A673 (cell line): ENCODE measurements around the gene SREBF1.

Experiments used
- EZH2 ChIP-seq: fragments of 200-600 bp; sonication (generic); IDR thresholded peaks from 2 replicates; pipeline ENCODE4 v1.6.1; 2017; ENCODE audit warnings: borderline replicate concordance, low read depth, mild to moderate bottlenecking, mixed read lengths, antibody characterized with exemption, low read length; ENCODE audit not compliant: poor library complexity, severe bottlenecking
- TF ChIP-seq, protein P1 (sequence below): fragments of 300-800, 200-600 bp; sonication (generic); conservative IDR thresholded peaks from 2 replicates; pipeline ENCODE4 v1.5.1; 2017; ENCODE audit warnings: low read depth, mild to moderate bottlenecking, antibody characterized with exemption, low read length, moderate library complexity, mixed read lengths

DNA sequence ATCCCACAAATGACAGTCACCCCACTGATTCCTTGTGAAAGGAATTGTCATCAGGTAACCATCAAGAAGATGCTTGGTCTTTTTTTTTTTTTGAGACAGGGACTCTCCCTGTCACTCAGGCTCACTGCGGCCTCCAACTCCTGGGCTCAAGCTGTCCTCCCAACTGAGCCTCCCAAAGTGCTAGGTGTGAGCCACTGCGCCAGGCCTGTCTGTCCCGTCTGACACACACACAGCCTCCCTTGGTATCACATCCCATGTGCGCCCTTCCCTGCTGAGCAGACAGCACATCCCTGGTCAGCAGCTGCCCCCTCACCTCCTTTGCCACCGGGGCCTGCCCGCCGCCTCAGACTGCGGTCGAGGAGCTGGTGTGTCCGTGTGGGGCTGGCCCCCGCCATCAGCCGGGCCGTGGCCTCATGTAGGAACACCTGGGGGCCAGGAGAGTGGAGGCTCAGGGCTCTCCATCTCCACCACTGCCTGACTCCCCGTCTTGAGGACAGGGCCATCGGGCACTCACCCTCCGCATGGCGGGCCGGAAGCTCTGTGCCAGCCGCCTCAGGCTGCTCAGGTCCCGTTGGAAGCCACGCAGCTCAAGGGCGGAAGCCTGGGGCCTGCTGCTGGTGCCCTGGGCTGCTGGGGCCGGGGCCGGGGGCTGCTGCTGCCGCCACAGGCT is 23.6 kb downstream of the SREBF1 start:
- TF ChIP-seq, protein P1, sequence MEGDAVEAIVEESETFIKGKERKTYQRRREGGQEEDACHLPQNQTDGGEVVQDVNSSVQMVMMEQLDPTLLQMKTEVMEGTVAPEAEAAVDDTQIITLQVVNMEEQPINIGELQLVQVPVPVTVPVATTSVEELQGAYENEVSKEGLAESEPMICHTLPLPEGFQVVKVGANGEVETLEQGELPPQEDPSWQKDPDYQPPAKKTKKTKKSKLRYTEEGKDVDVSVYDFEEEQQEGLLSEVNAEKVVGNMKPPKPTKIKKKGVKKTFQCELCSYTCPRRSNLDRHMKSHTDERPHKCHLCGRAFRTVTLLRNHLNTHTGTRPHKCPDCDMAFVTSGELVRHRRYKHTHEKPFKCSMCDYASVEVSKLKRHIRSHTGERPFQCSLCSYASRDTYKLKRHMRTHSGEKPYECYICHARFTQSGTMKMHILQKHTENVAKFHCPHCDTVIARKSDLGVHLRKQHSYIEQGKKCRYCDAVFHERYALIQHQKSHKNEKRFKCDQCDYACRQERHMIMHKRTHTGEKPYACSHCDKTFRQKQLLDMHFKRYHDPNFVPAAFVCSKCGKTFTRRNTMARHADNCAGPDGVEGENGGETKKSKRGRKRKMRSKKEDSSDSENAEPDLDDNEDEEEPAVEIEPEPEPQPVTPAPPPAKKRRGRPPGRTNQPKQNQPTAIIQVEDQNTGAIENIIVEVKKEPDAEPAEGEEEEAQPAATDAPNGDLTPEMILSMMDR: no peak
- TF ChIP-seq EZH2: no peak
